ENCODE results near the gene THTPA. TPM values are rescaled to one million over a fixed set of nuclear protein-coding genes. Genes with fewer than 3 reads are reported as not detected.
A peak's percentile ranks its signal among the peaks of the same experiment; 100 is the strongest.
"Not testable (repeated sequence)": the region's sequence is repeated elsewhere in the genome, so short reads cannot be mapped to it uniquely, and the experiment has no call there.

The THTPA gene
- polyA plus RNA-seq, 4 donors: 9.7 to 26.7 (median 15.5) TPM

DNA sequence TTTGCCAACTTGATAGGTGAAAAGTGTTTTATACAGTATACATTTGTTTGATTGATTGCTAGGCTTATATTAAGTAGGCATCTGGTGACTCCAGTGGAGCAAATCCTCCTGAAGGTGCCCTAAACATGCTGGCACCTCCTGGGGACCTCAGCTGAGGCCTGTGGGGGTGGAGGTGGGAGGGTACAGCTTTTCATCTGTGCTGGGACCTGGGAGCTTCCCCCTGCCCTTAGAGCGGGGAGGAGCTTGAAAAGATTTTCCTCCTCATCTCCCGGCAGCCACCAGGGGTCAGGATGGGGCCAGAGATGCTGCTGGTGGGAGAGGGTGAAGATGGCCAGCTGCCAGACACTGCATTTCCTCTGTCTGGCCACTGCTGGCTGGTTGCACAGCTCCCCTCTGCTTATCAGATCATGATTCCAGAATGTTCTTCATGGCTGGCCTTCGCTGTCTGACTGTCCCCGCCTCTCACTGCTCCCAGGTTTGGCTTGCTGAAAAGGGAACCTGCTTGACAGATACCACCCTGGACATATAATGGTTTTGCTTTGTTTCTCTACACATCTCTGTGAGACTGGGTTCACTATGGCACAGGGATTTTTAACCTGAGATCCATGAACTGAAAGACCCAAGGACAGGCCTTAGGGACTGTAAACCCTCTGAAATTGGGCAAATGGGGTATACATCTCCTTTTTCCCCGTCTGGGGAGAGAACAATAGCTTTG, 33.0 kb downstream of the THTPA start:
- Histone ChIP-seq H3K9me3 (ENCODE audit: control insufficient read depth in 2 of 2, insufficient read depth in 1 of 2, low read depth in 1 of 2, low read length in 1 of 2) (no peaks in the 10 kb centered on the region), H3K27me3 (ENCODE audit: control insufficient read depth in 3 of 3, insufficient read depth in 3 of 3, low read length in 3 of 3) (no peaks in the 10 kb centered on the region), H3K27ac (ENCODE audit: low read depth in 1 of 3, low read length in 2 of 3) (peak overlapping the region in 1 of 3 donors; percentile 1), H3K36me3 (ENCODE audit: control insufficient read depth in 3 of 3, insufficient read depth in 2 of 3, low read depth in 1 of 3, low read length in 3 of 3) (no peaks in the 10 kb centered on the region), H3K4me1 (ENCODE audit: control insufficient read depth in 3 of 3, insufficient read depth in 2 of 3, low read depth in 1 of 3, low read length in 2 of 3) (peaks cover 0 to 4% (median 0%) of the 10 kb centered on the region in 3 donors), H3K4me3 (ENCODE audit: low read depth in 1 of 3, low read length in 3 of 3) (no peak overlapping the region)
- DNase-seq (peak; percentile 83 to 93), FAIRE-seq (no peak)
- 15 to 19% (median 17%) methylated on average over 5 of the region's 5 CpGs for WGBS, 3 donors

GRCh38 chr14:23589606-23590005, 33.5 kb downstream of the THTPA start:
- no peaks in the 10 kb centered on the region for H3K9me3 ChIP-seq (ENCODE audit: control insufficient read depth in 2 of 2, insufficient read depth in 1 of 2, low read depth in 1 of 2, low read length in 1 of 2)
- H3K36me3 ChIP-seq (ENCODE audit: control insufficient read depth in 3 of 3, insufficient read depth in 2 of 3, low read depth in 1 of 3, low read length in 3 of 3): no peaks in the 10 kb centered on the region
- peaks cover 0 to 4% (median 0%) of the 10 kb centered on the region in 3 donors for H3K4me1 ChIP-seq (ENCODE audit: control insufficient read depth in 3 of 3, insufficient read depth in 2 of 3, low read depth in 1 of 3, low read length in 2 of 3)
- WGBS, 3 donors: 85 to 100% (median 92%) methylated on average over 2 of the region's 2 CpGs
- H3K27me3 ChIP-seq (ENCODE audit: control insufficient read depth in 3 of 3, insufficient read depth in 3 of 3, low read length in 3 of 3): no peaks in the 10 kb centered on the region
- no peak overlapping the region for H3K4me3 ChIP-seq (ENCODE audit: low read depth in 1 of 3, low read length in 3 of 3)
- no peak overlapping the region for H3K27ac ChIP-seq (ENCODE audit: low read depth in 1 of 3, low read length in 2 of 3)
- DNase-seq: no peak
- no peak for FAIRE-seq

DNA sequence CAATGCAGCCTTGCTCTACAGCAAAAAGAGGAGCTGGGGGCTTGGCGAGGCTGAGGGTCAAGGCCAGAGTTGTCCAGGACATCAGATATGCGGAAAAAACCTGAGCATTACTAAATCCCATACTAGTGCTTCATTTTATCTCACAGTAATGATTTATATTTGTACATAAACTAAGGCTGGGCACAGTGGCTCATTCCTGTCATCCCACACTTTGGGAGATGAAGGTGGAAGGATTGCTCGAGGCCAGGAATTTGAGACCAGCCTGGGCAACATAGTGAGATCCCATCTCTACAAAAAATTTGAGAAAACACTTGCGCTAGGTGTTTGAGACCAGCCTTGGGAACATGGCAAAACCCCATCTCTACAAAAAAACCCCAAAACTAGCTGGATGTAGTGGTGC, 34.1 kb downstream of the THTPA start:
- WGBS, 3 donors: 88 to 94% (median 91%) methylated on average over 4 of the region's 4 CpGs
- DNase-seq: no peak
- no peak for FAIRE-seq
- Histone ChIP-seq H3K9me3 (ENCODE audit: control insufficient read depth in 2 of 2, insufficient read depth in 1 of 2, low read depth in 1 of 2, low read length in 1 of 2) (no peaks in the 10 kb centered on the region), H3K4me3 (ENCODE audit: low read depth in 1 of 3, low read length in 3 of 3) (no peak overlapping the region), H3K27ac (ENCODE audit: low read depth in 1 of 3, low read length in 2 of 3) (no peak overlapping the region), H3K36me3 (ENCODE audit: control insufficient read depth in 3 of 3, insufficient read depth in 2 of 3, low read depth in 1 of 3, low read length in 3 of 3) (no peaks in the 10 kb centered on the region), H3K27me3 (ENCODE audit: control insufficient read depth in 3 of 3, insufficient read depth in 3 of 3, low read length in 3 of 3) (no peaks in the 10 kb centered on the region), H3K4me1 (ENCODE audit: control insufficient read depth in 3 of 3, insufficient read depth in 2 of 3, low read depth in 1 of 3, low read length in 2 of 3) (peaks cover 0 to 4% (median 0%) of the 10 kb centered on the region in 3 donors)

DNA sequence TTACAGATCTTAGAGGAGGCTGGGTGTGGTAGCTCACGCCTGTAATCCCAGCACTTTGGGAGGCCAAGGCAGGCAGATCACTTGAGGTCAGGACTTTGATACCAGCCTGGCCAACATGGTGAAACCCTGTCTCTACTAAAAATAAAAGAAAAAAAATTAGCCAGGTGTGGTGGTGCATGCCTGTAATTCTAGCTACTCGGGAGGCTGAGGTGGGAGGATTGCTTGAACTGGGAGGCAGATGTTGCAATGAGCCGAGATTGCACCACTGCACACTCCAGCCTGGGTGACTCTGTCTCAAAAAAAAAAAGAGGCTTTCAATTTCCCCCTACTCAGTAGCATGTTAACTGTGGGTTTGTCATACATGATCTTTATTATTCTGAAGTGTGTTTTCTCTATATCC, 38.1 kb downstream of the THTPA start:
- H3K4me1 ChIP-seq (ENCODE audit: control insufficient read depth in 3 of 3, insufficient read depth in 2 of 3, low read depth in 1 of 3, low read length in 2 of 3); FAIRE-seq: not testable (repeated sequence)

GRCh38 chr14:23600322-23600707, 44.2 kb downstream of the THTPA start:
- Histone ChIP-seq H3K4me1 (ENCODE audit: control insufficient read depth in 3 of 3, insufficient read depth in 2 of 3, low read depth in 1 of 3, low read length in 2 of 3) (no peaks in the 10 kb centered on the region), H3K9me3 (ENCODE audit: control insufficient read depth in 2 of 2, insufficient read depth in 1 of 2, low read depth in 1 of 2, low read length in 1 of 2) (peaks cover 0 to 2% of the 10 kb centered on the region in 2 donors), H3K36me3 (ENCODE audit: control insufficient read depth in 3 of 3, insufficient read depth in 2 of 3, low read depth in 1 of 3, low read length in 3 of 3) (no peaks in the 10 kb centered on the region), H3K27ac (ENCODE audit: low read depth in 1 of 3, low read length in 2 of 3) (no peak overlapping the region), H3K27me3 (ENCODE audit: control insufficient read depth in 3 of 3, insufficient read depth in 3 of 3, low read length in 3 of 3) (no peaks in the 10 kb centered on the region), H3K4me3 (ENCODE audit: low read depth in 1 of 3, low read length in 3 of 3) (no peak overlapping the region)
- FAIRE-seq (no peak), DNase-seq (no peak)
- 49 to 98% (median 92%) methylated on average over 2 of the region's 2 CpGs for WGBS, 3 donors

More for the DNA sequence above, 38.1 kb downstream of the THTPA start:
- WGBS, 3 donors: 79 to 97% (median 82%) methylated on average over 3 of the region's 3 CpGs
- not testable (repeated sequence) for H3K36me3 ChIP-seq (ENCODE audit: control insufficient read depth in 3 of 3, insufficient read depth in 2 of 3, low read depth in 1 of 3, low read length in 3 of 3); H3K9me3 ChIP-seq (ENCODE audit: control insufficient read depth in 2 of 2, insufficient read depth in 1 of 2, low read depth in 1 of 2, low read length in 1 of 2); H3K27me3 ChIP-seq (ENCODE audit: control insufficient read depth in 3 of 3, insufficient read depth in 3 of 3, low read length in 3 of 3); H3K4me3 ChIP-seq (ENCODE audit: low read depth in 1 of 3, low read length in 3 of 3); H3K27ac ChIP-seq (ENCODE audit: low read depth in 1 of 3, low read length in 2 of 3); DNase-seq

DNA sequence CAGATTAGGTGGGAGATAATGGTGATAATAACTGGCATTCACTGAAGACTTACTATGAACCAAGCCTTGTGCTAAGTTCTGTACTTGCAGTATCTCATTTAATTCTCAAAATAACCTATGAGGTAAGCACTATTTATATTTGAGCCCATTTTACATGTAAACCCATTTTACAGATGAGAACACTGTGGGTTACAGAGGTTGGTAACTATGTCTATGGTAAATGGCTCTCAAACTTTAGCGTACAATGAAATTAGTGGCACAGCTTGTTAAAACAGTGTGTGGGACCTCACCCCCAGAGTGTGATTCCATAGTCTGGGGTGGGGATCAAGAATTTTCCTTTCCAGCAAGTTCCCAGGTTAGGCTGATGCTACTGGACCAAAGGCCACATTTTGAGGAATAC, 44.7 kb downstream of the THTPA start:
- Histone ChIP-seq H3K27me3 (ENCODE audit: control insufficient read depth in 3 of 3, insufficient read depth in 3 of 3, low read length in 3 of 3) (no peaks in the 10 kb centered on the region), H3K9me3 (ENCODE audit: control insufficient read depth in 2 of 2, insufficient read depth in 1 of 2, low read depth in 1 of 2, low read length in 1 of 2) (peaks cover 0 to 2% of the 10 kb centered on the region in 2 donors), H3K4me1 (ENCODE audit: control insufficient read depth in 3 of 3, insufficient read depth in 2 of 3, low read depth in 1 of 3, low read length in 2 of 3) (no peaks in the 10 kb centered on the region), H3K4me3 (ENCODE audit: low read depth in 1 of 3, low read length in 3 of 3) (no peak overlapping the region), H3K36me3 (ENCODE audit: control insufficient read depth in 3 of 3, insufficient read depth in 2 of 3, low read depth in 1 of 3, low read length in 3 of 3) (no peaks in the 10 kb centered on the region), H3K27ac (ENCODE audit: low read depth in 1 of 3, low read length in 2 of 3) (no peak overlapping the region)
- no peak for DNase-seq
- WGBS, 3 donors: 100% methylated on average over 1 of the region's 1 CpG
- FAIRE-seq: no peak

DNA sequence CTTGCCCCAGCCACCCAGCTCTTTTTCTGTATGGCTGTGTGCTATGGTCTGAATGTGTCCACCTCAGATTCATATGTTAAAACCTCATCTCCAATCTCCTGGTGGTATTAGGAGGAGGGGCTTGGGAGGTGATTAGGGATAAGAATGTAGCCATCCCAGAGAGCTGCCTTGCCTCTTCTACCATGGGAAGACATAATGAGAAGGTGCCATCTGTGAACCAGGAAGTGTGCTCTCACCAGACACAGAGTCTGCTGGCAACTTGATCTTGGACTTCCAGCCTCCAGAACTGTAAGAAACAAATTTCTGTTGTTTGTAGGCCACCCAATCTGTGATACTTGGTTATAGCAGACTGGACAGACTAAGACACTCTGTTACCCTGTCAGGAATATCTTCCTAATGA, 45.4 kb downstream of the THTPA start:
- FAIRE-seq (no peak), DNase-seq (no peak)
- H3K27ac ChIP-seq (ENCODE audit: low read depth in 1 of 3, low read length in 2 of 3): no peak overlapping the region
- H3K4me3 ChIP-seq (ENCODE audit: low read depth in 1 of 3, low read length in 3 of 3): no peak overlapping the region
- H3K4me1 ChIP-seq (ENCODE audit: control insufficient read depth in 3 of 3, insufficient read depth in 2 of 3, low read depth in 1 of 3, low read length in 2 of 3): no peaks in the 10 kb centered on the region
- peaks cover 0 to 2% of the 10 kb centered on the region in 2 donors for H3K9me3 ChIP-seq (ENCODE audit: control insufficient read depth in 2 of 2, insufficient read depth in 1 of 2, low read depth in 1 of 2, low read length in 1 of 2)
- no peaks in the 10 kb centered on the region for H3K27me3 ChIP-seq (ENCODE audit: control insufficient read depth in 3 of 3, insufficient read depth in 3 of 3, low read length in 3 of 3)
- H3K36me3 ChIP-seq (ENCODE audit: control insufficient read depth in 3 of 3, insufficient read depth in 2 of 3, low read depth in 1 of 3, low read length in 3 of 3): no peaks in the 10 kb centered on the region

DNA sequence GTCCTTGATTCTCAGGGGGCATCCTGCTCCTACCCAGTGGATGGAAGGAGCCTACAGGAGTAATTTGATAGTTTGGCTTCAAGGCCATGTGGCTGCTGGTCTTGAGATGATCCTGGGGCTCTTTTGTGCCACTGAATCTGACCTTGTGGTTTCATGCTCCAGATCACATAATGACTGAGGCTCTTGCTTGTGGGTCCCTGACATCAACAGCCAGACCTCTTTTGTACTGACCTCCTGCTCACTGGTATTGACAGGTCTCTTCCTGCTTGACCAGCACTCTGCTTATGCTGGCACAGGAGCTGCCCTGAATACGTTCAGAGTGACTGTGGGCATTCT, 45.7 kb downstream of the THTPA start:
- H3K4me1 ChIP-seq (ENCODE audit: control insufficient read depth in 3 of 3, insufficient read depth in 2 of 3, low read depth in 1 of 3, low read length in 2 of 3): no peaks in the 10 kb centered on the region
- 69 to 95% (median 75%) methylated on average over 1 of the region's 1 CpG for WGBS, 3 donors
- H3K27me3 ChIP-seq (ENCODE audit: control insufficient read depth in 3 of 3, insufficient read depth in 3 of 3, low read length in 3 of 3): no peaks in the 10 kb centered on the region
- H3K27ac ChIP-seq (ENCODE audit: low read depth in 1 of 3, low read length in 2 of 3): no peak overlapping the region
- no peaks in the 10 kb centered on the region for H3K36me3 ChIP-seq (ENCODE audit: control insufficient read depth in 3 of 3, insufficient read depth in 2 of 3, low read depth in 1 of 3, low read length in 3 of 3)
- no peak overlapping the region for H3K4me3 ChIP-seq (ENCODE audit: low read depth in 1 of 3, low read length in 3 of 3)
- no peak for DNase-seq
- H3K9me3 ChIP-seq (ENCODE audit: control insufficient read depth in 2 of 2, insufficient read depth in 1 of 2, low read depth in 1 of 2, low read length in 1 of 2): peaks cover 0 to 2% of the 10 kb centered on the region in 2 donors
- FAIRE-seq: no peak

Measured in small intestine (tissue), 7 donors.